ENCODE results near the gene ALG2.

DNA sequence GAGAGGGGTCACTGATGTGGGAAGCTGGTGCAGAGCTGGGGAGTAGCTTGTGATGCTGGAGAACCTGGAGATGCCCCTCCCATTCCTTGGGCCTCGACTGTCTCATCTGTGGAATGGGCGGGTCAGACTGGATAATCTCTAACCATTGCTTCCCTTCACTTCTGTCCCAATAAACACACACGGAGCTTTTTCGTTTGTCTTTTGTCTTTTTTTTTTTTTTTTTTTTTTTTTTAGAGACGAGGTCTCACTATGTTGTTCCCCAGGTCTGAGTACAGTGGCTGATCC lies 36.5 kb downstream of the ALG2 start:
- TF ChIP-seq TARDBP (IDR thresholded peaks at IDR 0.05), result no peak
- no peak for TF ChIP-seq ZNF384 (IDR thresholded peaks at IDR 0.05)
- TF ChIP-seq BHLHE40 (IDR thresholded peaks at IDR 0.05; ENCODE audit: borderline replicate concordance), result no peak
- no peak for TF ChIP-seq LEF1 (IDR thresholded peaks at IDR 0.05; ENCODE audit: borderline replicate concordance)
- TF ChIP-seq SP1 (IDR thresholded peaks at IDR 0.05), result no peak
